IMR-90 (cell line): ENCODE measurements around the gene BMPER. TPM values are rescaled to one million over a fixed set of nuclear protein-coding genes. Genes with fewer than 3 reads are reported as not detected.
A peak's percentile ranks its signal among the peaks of the same experiment; 100 is the strongest.

ENCODE experiments used
- ATAC-seq: fragments of 200-7000 bp; cut with Tn5 transposase; 2 replicates; pipeline ENCODE4 v1.9.1; 2020; ENCODE audit warnings: low read depth, mild to moderate bottlenecking, moderate library complexity
- BruUV-seq: library from RNA; stranded (reverse); fragments of 400-500 nt; replicated peaks from 2 replicates; lab custom pipeline; 2021; lab: Mats Ljungman, UMichigan
- CTCF ChIA-PET: fragments of 300-600 bp; formaldehyde crosslinking; extraction: SDS; loops from one replicate; lab custom pipeline; 2021; ENCODE audit warnings: antibody characterized with exemption; lab: Yijun Ruan, JAX
- POLR2A ChIA-PET: fragments of 300-600 bp; sonication (Branson Sonifier 250); formaldehyde crosslinking; loops from one replicate; lab custom pipeline; 2022; ENCODE audit warnings: antibody characterized with exemption; ENCODE audit not compliant: unreplicated experiment; lab: Charles Lee
- DNase-seq: peaks from one replicate; pipeline ENCODE4 v3.0.0; 2013
- H2AFZ ChIP-seq: replicated peaks from 2 replicates; pipeline ENCODE3; 2013; ENCODE audit warnings: low read length, mild to moderate bottlenecking; ENCODE audit not compliant: poor library complexity
- H2AK5ac ChIP-seq: 2 replicates; pipeline ENCODE4 v1.6.1; 2013; ENCODE audit warnings: low read depth, low read length, inconsistent platforms
- H2AK9ac ChIP-seq: replicated peaks from 2 replicates; pipeline ENCODE3; 2013; ENCODE audit warnings: mild to moderate bottlenecking, low read depth, low read length, moderate library complexity; ENCODE audit not compliant: poor library complexity
- H2BK120ac ChIP-seq: 2 replicates; pipeline ENCODE4 v1.6.1; 2013; ENCODE audit warnings: low read depth, low read length, inconsistent platforms
- H2BK15ac ChIP-seq: 3 replicates; pipeline ENCODE4 v1.6.1; 2013; ENCODE audit warnings: low read depth, low read length, inconsistent platforms
- H2BK20ac ChIP-seq: 2 replicates; pipeline ENCODE4 v1.6.1; 2013; ENCODE audit warnings: low read depth, mild to moderate bottlenecking, inconsistent platforms, low read length, moderate library complexity
- H2BK5ac ChIP-seq: 2 replicates; pipeline ENCODE4 v1.6.1; 2013; ENCODE audit warnings: mild to moderate bottlenecking, low read depth, low read length, inconsistent platforms; ENCODE audit not compliant: poor library complexity, severe bottlenecking
- H3K14ac ChIP-seq: replicated peaks from 2 replicates; pipeline ENCODE4 v1.6.1; 2013; ENCODE audit warnings: low read depth, low read length, inconsistent platforms
- H3K18ac ChIP-seq: 2 replicates; pipeline ENCODE4 v1.6.1; 2013; ENCODE audit warnings: low read depth, low read length, control low read depth
- H3K23ac ChIP-seq: 2 replicates; pipeline ENCODE4 v1.6.1; 2013; ENCODE audit warnings: low read depth, low read length, inconsistent platforms
- H3K27ac ChIP-seq: 2 replicates; pipeline ENCODE4 v1.5.1; 2013; ENCODE audit warnings: mild to moderate bottlenecking, control low read depth, low read length; ENCODE audit not compliant: insufficient read depth
- H3K27me3 ChIP-seq: 2 replicates; pipeline ENCODE4 v1.6.1; 2013; ENCODE audit warnings: low read length; ENCODE audit not compliant: control insufficient read depth, insufficient read depth
- H3K36me3 ChIP-seq: 2 replicates; pipeline ENCODE4 v1.6.1; 2013; ENCODE audit warnings: low read length, mixed read lengths; ENCODE audit not compliant: control insufficient read depth, insufficient read depth
- H3K4ac ChIP-seq: 2 replicates; pipeline ENCODE4 v1.6.1; 2013; ENCODE audit warnings: low read depth, low read length, inconsistent platforms
- H3K4me1 ChIP-seq: 2 replicates; pipeline ENCODE4 v1.6.1; 2013; ENCODE audit warnings: low read length, mixed read lengths; ENCODE audit not compliant: control insufficient read depth, insufficient read depth
- H3K4me2 ChIP-seq: 2 replicates; pipeline ENCODE4 v1.6.1; 2013; ENCODE audit warnings: low read depth, mild to moderate bottlenecking, control low read depth, low read length, moderate library complexity
- H3K4me3 ChIP-seq: 2 replicates; pipeline ENCODE4 v1.5.1; 2013; ENCODE audit warnings: low read depth, mild to moderate bottlenecking, control low read depth, low read length, moderate library complexity; ENCODE audit not compliant: insufficient read depth
- H3K56ac ChIP-seq: 2 replicates; pipeline ENCODE4 v1.6.1; 2013; ENCODE audit warnings: low read length, inconsistent platforms; ENCODE audit not compliant: insufficient read depth; ENCODE audit errors: extremely low read depth
- H3K79me1 ChIP-seq, 2 experiments: 2 replicates each; pipeline ENCODE4 v1.6.1; 2013; ENCODE audit warnings: low read length in 2 of 2, inconsistent platforms in 1 of 2, low read depth in 1 of 2
- H3K9ac ChIP-seq: 2 replicates; pipeline ENCODE4 v1.6.1; 2013; ENCODE audit warnings: low read depth, low read length, control low read depth
- H3K9me1 ChIP-seq: 2 replicates; pipeline ENCODE4 v1.6.1; 2013; ENCODE audit warnings: low read length, inconsistent platforms; ENCODE audit not compliant: insufficient read depth
- H3K9me3 ChIP-seq: 2 replicates; pipeline ENCODE4 v1.6.1; 2013; ENCODE audit warnings: low read length; ENCODE audit not compliant: control insufficient read depth, insufficient read depth
- H4K20me1 ChIP-seq: 2 replicates; pipeline ENCODE4 v1.6.1; 2013; ENCODE audit warnings: low read length, inconsistent platforms; ENCODE audit not compliant: insufficient read depth
- H4K5ac ChIP-seq: 2 replicates; pipeline ENCODE4 v1.6.1; 2013; ENCODE audit warnings: mild to moderate bottlenecking, low read depth, low read length, control low read depth
- H4K8ac ChIP-seq, 2 experiments: 2 replicates each; pipeline ENCODE4 v1.6.1; 2013; ENCODE audit warnings: low read depth in 2 of 2, low read length in 2 of 2, control low read depth in 1 of 2, inconsistent platforms in 1 of 2
- H4K91ac ChIP-seq: 2 replicates; pipeline ENCODE4 v1.6.1; 2013; ENCODE audit warnings: low read depth, low read length, inconsistent platforms; ENCODE audit not compliant: insufficient read depth
- BHLHE40 ChIP-seq: fragments of 150-350 bp; IDR thresholded peaks from 2 replicates; pipeline ENCODE4 v1.6.1; 2016; ENCODE audit warnings: mild to moderate bottlenecking, low read depth, low read length
- CEBPB ChIP-seq: IDR thresholded peaks from 2 replicates; pipeline ENCODE4 v1.6.1; 2012; ENCODE audit warnings: low read depth, low read length, improper control_type of control experiment
- CHD1 ChIP-seq: IDR thresholded peaks from 2 replicates; pipeline ENCODE4 v1.6.1; 2012; ENCODE audit warnings: low read depth, low read length, improper control_type of control experiment
- CTCF ChIP-seq: conservative IDR thresholded peaks from 2 replicates; pipeline ENCODE4 v1.5.1; 2012; ENCODE audit warnings: mild to moderate bottlenecking, low read depth, low read length, improper control_type of control experiment
- FOS ChIP-seq: fragments of 150-350 bp; IDR thresholded peaks from 2 replicates; pipeline ENCODE4 v1.6.1; 2016; ENCODE audit warnings: low read depth, low read length
- MAFK ChIP-seq: IDR thresholded peaks from 2 replicates; pipeline ENCODE4 v1.6.1; 2012; ENCODE audit warnings: low read depth, low read length, improper control_type of control experiment
- MAZ ChIP-seq: IDR thresholded peaks from 2 replicates; pipeline ENCODE4 v1.6.1; 2012; ENCODE audit warnings: low read depth, mild to moderate bottlenecking, low read length, improper control_type of control experiment, moderate library complexity, borderline replicate concordance
- MXI1 ChIP-seq: IDR thresholded peaks from 2 replicates; pipeline ENCODE4 v1.6.1; 2012; ENCODE audit warnings: low read depth, mild to moderate bottlenecking, low read length, moderate library complexity, borderline replicate concordance
- NFE2L2 ChIP-seq: fragments of 150-350 bp; IDR thresholded peaks from 2 replicates; pipeline ENCODE4 v1.6.1; 2016; ENCODE audit warnings: low read depth, mild to moderate bottlenecking, low read length
- POLR2A ChIP-seq: IDR thresholded peaks from 2 replicates; pipeline ENCODE4 v1.6.1; 2012; ENCODE audit warnings: mild to moderate bottlenecking, low read depth, low read length
- RAD21 ChIP-seq: IDR thresholded peaks from 2 replicates; pipeline ENCODE4 v1.6.1; 2012; ENCODE audit warnings: low read length, improper control_type of control experiment
- RCOR1 ChIP-seq: IDR thresholded peaks from 2 replicates; pipeline ENCODE4 v1.6.1; 2012; ENCODE audit warnings: mild to moderate bottlenecking, low read length, improper control_type of control experiment; ENCODE audit not compliant: insufficient replicate concordance
- RFX5 ChIP-seq: IDR thresholded peaks from 2 replicates; pipeline ENCODE4 v1.8.0; 2012; ENCODE audit warnings: low read depth, mild to moderate bottlenecking, low read length, moderate library complexity
- SMC3 ChIP-seq: fragments of 150-350 bp; IDR thresholded peaks from 2 replicates; pipeline ENCODE4 v1.6.1; 2016; ENCODE audit warnings: low read depth, mild to moderate bottlenecking, antibody characterized with exemption, low read length, moderate library complexity
- USF2 ChIP-seq: fragments of 150-350 bp; IDR thresholded peaks from 2 replicates; pipeline ENCODE4 v1.6.1; 2017; ENCODE audit warnings: mild to moderate bottlenecking, antibody characterized with exemption, low read length, low read depth
- WGBS, 2 experiments: methylation state at CpG; one replicate each; pipeline versions ENCODE4 v1.1.5 to v1.1.7; 2013; ENCODE audit warnings: missing lambda C conversion rate in 2 of 2; ENCODE audit not compliant: insufficient read length in 1 of 2; ENCODE audit errors: extremely low coverage in 2 of 2; 5-methylcytosine and 5-hydroxymethylcytosine counted together
- dilution Hi-C: fragments of 300-500 bp; cut with HindIII; formaldehyde crosslinking; loops from one replicate; pipeline ENCODE4 v1.14.3; 2018; ENCODE audit warnings: low sequenced_read_pairs; ENCODE audit not compliant: unreplicated experiment
- in situ Hi-C: fragments of 300-500 bp; cut with MboI; formaldehyde crosslinking; loops from 3 replicates; pipeline ENCODE4 v1.14.3; 2019; ENCODE audit warnings: low sequenced_read_pairs, inconsistent platforms, mixed read lengths
- intact Hi-C: fragments of 100-400 bp; cut with micrococcal nuclease; formaldehyde crosslinking; loops from 2 replicates; pipeline ENCODE4 v1.10.0; 2022
- polyA plus RNA-seq, 3 experiments: library from polyadenylated mRNA; depleted of rRNA; stranded (reverse); fragments of >200 nt; gene quantifications; 2 replicates each; pipeline ENCODE4 v1.2.3, GENCODE V29; 2012; ENCODE audit warnings: low replicate concordance in 1 of 3
- total RNA-seq: library from RNA; depleted of rRNA; stranded (reverse); fragments of >200 nt; gene quantifications from 2 replicates; pipeline ENCODE4 v1.2.3, GENCODE V29; 2012
- TF ChIP-seq, protein P1 (sequence below): fragments of 150-350 bp; IDR thresholded peaks from 2 replicates; pipeline ENCODE4 v1.6.1; 2016; ENCODE audit warnings: low read depth, mild to moderate bottlenecking, low read length, moderate library complexity, borderline replicate concordance

Gene BMPER
- total and polyA plus RNA-seq, 2 of the 4 experiments (the other 2 are of a cell fraction), result 6.2 to 7.9 TPM

- Histone ChIP-seq H2AK9ac (no peak overlapping the region), H4K5ac (no peak overlapping the region), H3K23ac (no peak overlapping the region; the same call in 1 of the 2 replicates), H3K14ac (no peak overlapping the region), H3K27ac (no peak overlapping the region), H2BK15ac (no peak overlapping the region), H3K9me1 (no peaks in the 10 kb centered on the region), H2BK120ac (no peak overlapping the region), H3K4me3 (no peak overlapping the region), H2AK5ac (no peak overlapping the region), H4K91ac (no peak overlapping the region; the same call in 1 of the 2 replicates), H3K9ac (no peak overlapping the region), H3K4me2 (peak overlapping the region; percentile 2; the same call in 1 of the 2 replicates), H3K18ac (no peak overlapping the region), H3K79me1 (no peaks in the 10 kb centered on the region; a peak in 1 of 4 replicates), H2BK20ac (no peak overlapping the region), H3K27me3 (no peaks in the 10 kb centered on the region), H3K9me3 (no peaks in the 10 kb centered on the region), H4K20me1 (no peaks in the 10 kb centered on the region), H2AFZ (no peak overlapping the region), H4K8ac (no peak overlapping the region), H3K4ac (no peak overlapping the region), H2BK5ac (no peak overlapping the region), H3K4me1 (peaks cover 7% of the 10 kb centered on the region), H3K36me3 (no peaks in the 10 kb centered on the region), H3K56ac (no peak overlapping the region)
- ATAC-seq (peak; percentile 59), DNase-seq (peak; percentile 62)
- WGBS, 2 experiments, result no CpG with 5 or more reads among the region's 4 CpGs
- POLR2A ChIA-PET, result no interaction called here
- in situ Hi-C loops, result no loop called here
- TF ChIP-seq BHLHE40, result no peak
- no peak for TF ChIP-seq CEBPB
- TF ChIP-seq, protein P1, sequence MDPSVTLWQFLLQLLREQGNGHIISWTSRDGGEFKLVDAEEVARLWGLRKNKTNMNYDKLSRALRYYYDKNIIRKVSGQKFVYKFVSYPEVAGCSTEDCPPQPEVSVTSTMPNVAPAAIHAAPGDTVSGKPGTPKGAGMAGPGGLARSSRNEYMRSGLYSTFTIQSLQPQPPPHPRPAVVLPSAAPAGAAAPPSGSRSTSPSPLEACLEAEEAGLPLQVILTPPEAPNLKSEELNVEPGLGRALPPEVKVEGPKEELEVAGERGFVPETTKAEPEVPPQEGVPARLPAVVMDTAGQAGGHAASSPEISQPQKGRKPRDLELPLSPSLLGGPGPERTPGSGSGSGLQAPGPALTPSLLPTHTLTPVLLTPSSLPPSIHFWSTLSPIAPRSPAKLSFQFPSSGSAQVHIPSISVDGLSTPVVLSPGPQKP, result no peak
- no peak for TF ChIP-seq CHD1
- no peak for TF ChIP-seq NFE2L2
- no peak for TF ChIP-seq FOS
- TF ChIP-seq MAFK, result no peak
- TF ChIP-seq RAD21, result no peak
- no peak for TF ChIP-seq RCOR1
- TF ChIP-seq MXI1, result no peak
- TF ChIP-seq SMC3, result no peak
- no peak for TF ChIP-seq CTCF
- no peak for TF ChIP-seq USF2
- no peak for TF ChIP-seq RFX5
- TF ChIP-seq MAZ, result no peak
- TF ChIP-seq POLR2A, result no peak
- dilution Hi-C loops, result no loop called here
- no TSS peak for BruUV-seq
- CTCF ChIA-PET, result no interaction called here
- intact Hi-C loops, result no loop called here
These were observed 121.3 kb downstream of the BMPER start for GRCh38 chr7:34026481-34027190.
